HL-60/S4 treated with phorbol 12-myristate 13-acetate at 8.2 ng/mL for 4 days and 3 days (cell line): Measurements from ENCODE around the gene VDR.
"Not testable (repeated sequence)": the region's sequence is repeated elsewhere in the genome, so short reads cannot be mapped to it uniquely, and the experiment has no call there.

Experiments used
- in situ Hi-C: fragments of 300-500 bp; cut with MboI; formaldehyde crosslinking; loops from 2 replicates; pipeline ENCODE4 v1.15.0; 2022; ENCODE audit warnings: low sequenced_read_pairs

The VDR gene

GRCh38 chr12:47851303-47851952 lies 53.4 kb downstream of the VDR start:
- in situ Hi-C loops, result no loop called here

DNA sequence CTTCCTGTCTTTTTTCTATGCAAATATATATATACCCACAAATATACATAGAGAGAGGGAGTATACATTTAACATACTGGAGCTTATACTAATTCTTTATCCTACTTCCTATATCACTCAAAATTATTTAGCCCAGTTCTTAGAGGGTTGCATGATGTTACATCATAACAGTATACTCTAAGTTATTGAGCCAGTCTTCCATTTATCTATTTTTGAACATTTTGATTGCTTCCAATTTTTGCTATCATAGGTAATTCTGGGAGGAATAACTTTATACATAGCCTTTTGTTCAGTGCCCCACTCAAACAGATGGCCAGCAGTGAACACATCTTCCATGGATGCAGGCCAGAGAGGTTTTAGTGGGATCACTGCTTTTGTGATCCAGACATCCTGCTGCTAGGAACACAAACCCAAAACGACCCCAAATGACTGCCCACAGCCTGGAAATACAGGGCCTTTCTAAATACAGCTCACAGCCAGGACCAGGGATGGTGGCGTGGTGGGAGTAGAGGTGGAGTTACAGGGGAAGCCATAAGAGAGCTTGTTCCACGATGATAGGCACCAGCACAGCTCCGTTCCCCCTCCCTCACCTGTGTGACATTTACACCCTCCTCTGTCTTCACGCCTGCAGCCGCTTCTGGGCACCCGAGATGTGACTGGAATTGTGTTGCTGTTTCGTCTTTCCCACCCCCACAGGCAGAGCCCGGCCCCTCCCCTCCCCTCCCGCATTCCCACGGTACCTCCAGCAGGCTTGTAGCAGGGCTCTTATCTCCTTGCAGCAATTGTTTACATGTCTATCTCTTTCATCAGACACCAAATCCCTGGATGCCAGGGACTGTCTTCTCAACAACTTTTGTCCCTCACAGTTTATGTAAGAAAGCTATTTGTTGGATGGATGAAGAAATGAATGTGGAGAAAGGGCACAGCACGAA lies 54.4 kb downstream of the VDR start:
- in situ Hi-C loops, result no loop called here

DNA sequence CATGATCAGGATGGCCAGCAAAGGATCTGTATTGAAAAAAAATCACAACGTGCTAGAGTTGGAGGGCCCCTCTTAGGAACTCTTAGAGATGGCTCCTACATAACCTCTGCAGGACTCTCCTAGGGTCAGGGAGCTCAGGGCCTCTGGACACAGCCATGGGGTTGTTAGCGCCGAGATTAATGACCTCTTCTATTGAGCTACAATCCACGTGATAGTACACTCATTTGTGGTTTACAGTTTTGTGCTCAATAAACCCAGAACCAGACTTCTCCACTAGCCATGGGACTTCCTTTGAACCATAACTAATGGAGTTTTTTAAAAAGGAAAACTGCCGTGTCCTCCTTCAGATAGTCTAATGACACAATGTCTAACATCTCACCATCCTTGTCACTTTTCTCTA lies 55.5 kb downstream of the VDR start:
- in situ Hi-C loops, result no loop called here

DNA sequence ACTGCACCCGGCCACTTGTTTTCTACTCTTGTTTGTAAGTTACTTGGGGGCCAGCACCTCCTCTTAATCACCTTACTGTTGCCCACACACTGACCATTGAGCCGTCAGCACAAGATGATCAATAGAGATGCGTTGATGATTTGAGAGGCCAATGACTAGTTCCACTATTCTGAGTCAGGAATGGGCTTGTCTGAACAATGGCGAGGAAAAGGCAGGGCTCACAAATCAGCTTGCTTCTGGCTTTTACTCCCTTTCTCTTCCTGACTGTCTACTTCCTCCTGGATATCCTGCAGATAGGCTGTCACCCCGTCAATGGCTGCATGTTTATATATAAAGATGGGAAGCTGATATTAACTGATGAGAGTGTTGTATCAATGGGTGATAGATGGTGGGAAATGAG lies 55.9 kb downstream of the VDR start:
- in situ Hi-C loops, result no loop called here

- in situ Hi-C loops, result no loop called here
These were observed 58.3 kb downstream of the VDR start for GRCh38 chr12:47846294-47846996.

DNA sequence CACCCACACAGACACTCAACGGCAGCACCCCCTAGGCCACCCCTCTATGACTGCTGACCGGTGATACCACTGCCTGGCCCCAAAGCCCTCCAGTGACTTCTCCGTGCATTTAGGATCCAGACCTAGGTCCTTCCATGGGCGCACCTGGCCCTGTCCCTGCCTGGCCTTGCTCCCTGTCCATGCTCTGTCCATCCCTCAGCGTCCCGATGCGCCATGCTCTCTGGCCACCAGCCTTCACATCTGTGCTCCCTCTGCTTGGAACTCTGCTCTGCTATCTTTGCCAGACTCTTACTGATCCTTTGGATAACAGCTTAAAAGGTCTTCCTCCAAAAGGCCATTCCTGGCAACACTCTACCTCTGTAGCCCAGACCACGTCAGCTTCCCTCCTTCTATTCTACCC lies 59.7 kb downstream of the VDR start:
- in situ Hi-C loops, result no loop called here

DNA sequence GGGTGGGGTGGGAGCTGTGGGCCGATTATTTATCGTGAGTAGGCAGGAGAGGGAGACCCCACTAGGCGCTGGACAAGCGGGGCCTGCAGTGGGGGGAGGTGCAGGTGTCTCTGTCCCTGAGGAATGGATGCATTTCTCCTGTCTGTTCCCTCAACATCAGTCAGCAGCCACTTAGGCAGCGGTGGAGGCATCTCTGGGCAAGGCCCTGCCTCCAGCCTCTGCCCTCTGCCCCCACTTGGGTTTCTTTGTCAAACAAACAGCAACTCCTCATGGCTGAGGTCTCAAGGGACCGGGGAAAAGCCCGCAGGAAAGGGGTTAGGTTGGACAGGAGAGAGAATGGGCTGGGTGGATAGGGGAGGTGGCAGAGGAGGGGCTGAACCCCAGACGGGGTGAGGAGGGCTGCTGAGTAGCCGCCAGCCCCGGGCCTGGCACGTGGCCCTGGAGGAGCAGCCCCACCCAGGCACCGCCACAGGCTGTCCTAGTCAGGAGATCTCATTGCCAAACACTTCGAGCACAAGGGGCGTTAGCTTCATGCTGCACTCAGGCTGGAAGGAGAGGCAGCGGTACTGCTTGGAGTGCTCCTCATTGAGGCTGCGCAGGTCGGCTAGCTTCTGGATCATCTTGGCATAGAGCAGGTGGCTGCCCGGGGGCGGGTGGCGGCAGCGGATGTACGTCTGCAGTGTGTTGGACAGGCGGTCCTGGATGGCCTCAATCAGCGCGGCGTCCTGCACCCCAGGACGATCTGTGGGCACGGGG lies 60.4 kb downstream of the VDR start:
- in situ Hi-C loops, result no loop called here

DNA sequence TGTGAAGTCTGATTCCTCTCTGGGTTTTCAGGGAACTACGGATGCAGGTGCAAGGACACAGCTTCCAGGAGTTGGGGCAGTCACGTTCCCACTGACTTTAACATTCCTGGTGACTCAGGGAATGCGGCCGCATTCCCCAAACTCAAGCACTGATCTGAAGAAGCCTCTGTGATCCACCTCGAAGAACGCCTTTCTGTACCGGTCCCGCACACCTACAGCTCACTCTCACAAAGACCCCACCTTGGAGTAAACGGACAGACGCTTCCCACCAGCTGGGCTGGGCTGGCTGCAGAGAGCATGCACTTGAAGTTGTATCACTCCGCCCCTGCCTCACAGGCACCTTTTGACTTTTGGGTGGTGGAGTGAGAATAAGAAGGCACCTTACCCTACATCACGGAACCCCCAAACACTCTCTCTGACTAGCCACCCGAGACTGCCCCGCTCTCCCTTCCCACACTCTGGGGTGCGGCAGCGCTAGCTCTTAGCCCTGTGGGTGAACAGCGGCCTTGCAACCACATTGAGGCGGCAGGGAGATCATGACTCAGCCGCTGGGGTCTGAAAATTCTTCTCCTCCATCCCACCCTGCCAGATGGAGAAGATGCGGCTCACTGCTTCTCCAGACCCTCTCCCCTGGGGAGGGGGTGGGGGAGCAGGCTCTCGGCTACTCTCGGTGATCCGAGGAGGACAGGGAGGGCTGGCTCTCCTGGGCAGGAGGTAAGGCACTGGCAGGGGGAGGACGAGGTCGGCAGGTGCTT lies 61.4 kb downstream of the VDR start:
- in situ Hi-C loops, result no loop called here

GRCh38 chr12:47842543-47842942 lies 62.3 kb downstream of the VDR start:
- in situ Hi-C loops, result not testable (repeated sequence)

GRCh38 chr12:47841910-47842309 lies 62.9 kb downstream of the VDR start:
- in situ Hi-C loops, result no loop called here

GRCh38 chr12:47841501-47841900 lies 63.3 kb downstream of the VDR start:
- in situ Hi-C loops, result no loop called here

- in situ Hi-C loops, result no loop called here
These were observed 64.2 kb downstream of the VDR start for GRCh38 chr12:47840571-47840970.

DNA sequence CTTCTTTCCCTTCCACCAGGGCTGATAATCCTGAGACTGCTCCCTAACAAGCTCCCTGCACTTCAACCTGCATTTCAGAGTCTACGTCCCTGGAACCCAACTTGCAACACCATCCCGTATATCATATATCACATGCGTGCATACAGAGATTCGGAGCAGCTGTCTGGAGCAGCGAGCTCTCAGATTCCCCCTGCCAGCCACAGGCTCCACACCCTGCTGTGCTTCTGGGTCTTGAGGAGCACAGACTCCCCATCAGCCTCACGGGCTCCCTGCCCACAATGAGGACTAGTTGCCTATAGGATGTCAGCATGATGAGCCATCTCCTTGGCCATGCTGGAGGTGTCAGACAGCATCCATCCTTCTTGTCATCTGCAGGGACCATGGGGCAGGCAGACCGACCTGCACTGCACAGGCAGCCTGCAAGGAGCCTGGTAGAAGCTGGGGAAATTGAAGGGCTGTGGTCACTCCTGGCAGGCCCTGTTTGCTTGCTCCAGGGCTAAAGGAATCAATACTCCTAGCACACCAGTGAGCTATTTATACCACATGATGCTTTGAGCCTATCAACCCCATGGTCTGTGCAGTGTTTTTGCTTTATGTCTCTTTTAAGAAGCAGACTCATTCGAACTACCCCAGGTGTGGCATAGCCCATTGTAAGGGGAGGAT lies 65.4 kb downstream of the VDR start:
- in situ Hi-C loops, result loop anchor here (10.0 kb wide), 1 partner anchor 55 kb away; no protein-coding TSS in a partner anchor

GRCh38 chr12:47838286-47838931 lies 66.4 kb downstream of the VDR start:
- in situ Hi-C loops, result loop anchor here (10.0 kb wide), 1 partner anchor 54 kb away; no protein-coding TSS in a partner anchor

GRCh38 chr12:47837190-47838171 lies 67.3 kb downstream of the VDR start:
- in situ Hi-C loops, result loop anchor here (10.0 kb wide), 1 partner anchor 53 kb away; no protein-coding TSS in a partner anchor

DNA sequence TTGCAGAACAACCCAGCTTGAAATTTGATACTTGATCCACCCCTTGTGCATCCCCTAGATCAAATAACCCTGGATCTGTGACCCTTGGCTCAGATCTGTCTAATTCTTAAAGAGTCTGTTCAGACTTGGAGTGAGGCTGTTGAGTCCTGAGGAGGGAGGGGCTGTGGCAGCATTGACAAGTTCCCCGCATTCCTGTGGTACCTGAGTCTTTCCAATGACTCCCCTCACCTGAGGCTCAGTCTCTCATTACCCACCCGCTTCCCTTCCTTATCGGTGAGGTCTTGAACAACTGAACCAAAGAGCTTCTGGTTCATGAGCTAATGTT lies 69.0 kb downstream of the VDR start:
- in situ Hi-C loops, result loop anchor here (10.0 kb wide), 1 partner anchor 51 kb away; no protein-coding TSS in a partner anchor

- in situ Hi-C loops, result loop anchor here (10.0 kb wide), 1 partner anchor 50 kb away; no protein-coding TSS in a partner anchor
These were observed 69.6 kb downstream of the VDR start for GRCh38 chr12:47835006-47835830.
